ENCODE measurements around the gene TMEM107. TPM values are rescaled to one million over a fixed set of nuclear protein-coding genes. Genes with fewer than 3 reads are reported as not detected.

TMEM107 gene
- total and polyA plus RNA-seq, 7 donors, result 1.2 to 4.7 (median 1.9) TPM

- 0 to 1% (median 1%) methylated on average over 35 to 38 of the region's 38 CpGs for WGBS, 3 donors
- ATAC-seq, result peak; percentile 43 to 59 (median 53)
- no peaks in the 10 kb centered on the region for H3K27me3 ChIP-seq (ENCODE audit: insufficient read depth in 3 of 3, low read length in 2 of 3)
- H3K36me3 ChIP-seq (ENCODE audit: insufficient read depth in 1 of 2, low read depth in 1 of 2), result peaks cover 21 to 53% of the 10 kb centered on the region in 2 donors
- H3K4me1 ChIP-seq, result peaks cover 49% of the 10 kb centered on the region
- H3K27ac ChIP-seq, result peak overlapping the region; percentile 100
- no peaks in the 10 kb centered on the region for H3K9me3 ChIP-seq
- no peak for TF ChIP-seq CTCF (IDR thresholded peaks at IDR 0.05)
- DNase-seq, result peak; percentile 94 to 97
- intact Hi-C loops (cut with DNase I), result no loop called here
- peak overlapping the region; percentile 97 for H3K4me3 ChIP-seq
These were observed 25.0 kb downstream of the TMEM107 start for GRCh38 chr17:8151120-8151640.

GRCh38 chr17:8150194-8151119 lies 25.7 kb downstream of the TMEM107 start:
- ATAC-seq, result no peak
- Histone ChIP-seq H3K36me3 (ENCODE audit: insufficient read depth in 1 of 2, low read depth in 1 of 2) (peaks cover 25 to 61% of the 10 kb centered on the region in 2 donors), H3K4me3 (peak overlapping the region; percentile 97), H3K27ac (peak overlapping the region; percentile 100), H3K4me1 (peaks cover 49% of the 10 kb centered on the region), H3K9me3 (no peaks in the 10 kb centered on the region), H3K27me3 (ENCODE audit: insufficient read depth in 3 of 3, low read length in 2 of 3) (no peaks in the 10 kb centered on the region)
- WGBS, 3 donors, result 47 to 61% (median 49%) methylated on average over 18 of the region's 18 CpGs
- intact Hi-C loops (cut with DNase I), result no loop called here
- peak in 1 of 2 donors; percentile 19 for DNase-seq
- no peak for TF ChIP-seq CTCF (IDR thresholded peaks at IDR 0.05)

- Histone ChIP-seq H3K27ac (peak overlapping the region; percentile 100), H3K4me3 (peak overlapping the region; percentile 97), H3K27me3 (ENCODE audit: insufficient read depth in 3 of 3, low read length in 2 of 3) (no peaks in the 10 kb centered on the region), H3K9me3 (no peaks in the 10 kb centered on the region), H3K36me3 (ENCODE audit: insufficient read depth in 1 of 2, low read depth in 1 of 2) (peaks cover 26 to 69% of the 10 kb centered on the region in 2 donors), H3K4me1 (peaks cover 49% of the 10 kb centered on the region)
- TF ChIP-seq CTCF (IDR thresholded peaks at IDR 0.05), result no peak
- ATAC-seq, result no peak
- 80 to 89% (median 83%) methylated on average over 28 to 29 of the region's 29 CpGs for WGBS, 3 donors
- DNase-seq, result peak in 1 of 2 donors; percentile 28
- intact Hi-C loops (cut with DNase I), result loop anchor here in 1 of 2 donors (10.0 kb wide), 1 partner anchor 905 kb away; the partner anchor contains the start of gene GABARAP
These were observed 26.6 kb downstream of the TMEM107 start for GRCh38 chr17:8149419-8150193.

GRCh38 chr17:8148560-8148959 lies 27.6 kb downstream of the TMEM107 start:
- no peaks in the 10 kb centered on the region for H3K27me3 ChIP-seq (ENCODE audit: insufficient read depth in 3 of 3, low read length in 2 of 3)
- peaks cover 26 to 80% of the 10 kb centered on the region in 2 donors for H3K36me3 ChIP-seq (ENCODE audit: insufficient read depth in 1 of 2, low read depth in 1 of 2)
- H3K4me1 ChIP-seq, result peaks cover 46% of the 10 kb centered on the region
- 78 to 92% (median 80%) methylated on average over 13 of the region's 13 CpGs for WGBS, 3 donors
- intact Hi-C loops (cut with DNase I), result loop anchor here in 1 of 2 donors (10.0 kb wide), 1 partner anchor 904 kb away; the partner anchor contains the start of gene GABARAP
- H3K4me3 ChIP-seq, result no peak overlapping the region
- no peak for ATAC-seq
- DNase-seq, result no peak
- no peaks in the 10 kb centered on the region for H3K9me3 ChIP-seq
- TF ChIP-seq CTCF (IDR thresholded peaks at IDR 0.05), result no peak
- peak overlapping the region; percentile 100 for H3K27ac ChIP-seq

Measured in psoas muscle (tissue), 8 donors.